ENCODE measurements around the gene ASIP. TPM values are rescaled to one million over a fixed set of nuclear protein-coding genes. Genes with fewer than 3 reads are reported as not detected.

ASIP gene
- total and polyA plus RNA-seq, 2 of the 13 experiments (the other 11 are each of a cell fraction or from before 2014, with no cell fraction given), result not detected

DNA sequence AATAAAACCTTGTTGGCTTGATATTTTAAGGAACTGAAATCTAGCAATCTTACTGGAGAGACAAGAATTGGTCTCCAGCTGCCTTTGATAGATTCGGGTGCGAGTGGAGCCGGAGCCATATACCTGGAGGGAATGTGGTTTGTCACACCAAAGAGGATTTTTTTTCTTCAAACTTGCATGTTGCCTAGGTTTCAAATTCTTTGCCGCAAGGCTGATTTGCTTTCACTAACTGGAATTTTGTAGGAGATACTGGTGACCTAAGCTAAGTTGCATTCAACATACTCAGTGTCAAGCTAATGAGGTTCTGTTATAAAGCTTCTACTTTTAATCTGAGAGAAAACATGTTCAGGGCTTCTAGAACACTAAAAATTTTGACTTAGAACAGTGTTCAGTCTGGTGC is 39.7 kb upstream of the ASIP start (continued):
- no peak for TF ChIP-seq HNRNPLL (IDR thresholded peaks at IDR 0.05; ENCODE audit: low read depth, low read length, poor library complexity, severe bottlenecking)
- TF ChIP-seq, protein P1, sequence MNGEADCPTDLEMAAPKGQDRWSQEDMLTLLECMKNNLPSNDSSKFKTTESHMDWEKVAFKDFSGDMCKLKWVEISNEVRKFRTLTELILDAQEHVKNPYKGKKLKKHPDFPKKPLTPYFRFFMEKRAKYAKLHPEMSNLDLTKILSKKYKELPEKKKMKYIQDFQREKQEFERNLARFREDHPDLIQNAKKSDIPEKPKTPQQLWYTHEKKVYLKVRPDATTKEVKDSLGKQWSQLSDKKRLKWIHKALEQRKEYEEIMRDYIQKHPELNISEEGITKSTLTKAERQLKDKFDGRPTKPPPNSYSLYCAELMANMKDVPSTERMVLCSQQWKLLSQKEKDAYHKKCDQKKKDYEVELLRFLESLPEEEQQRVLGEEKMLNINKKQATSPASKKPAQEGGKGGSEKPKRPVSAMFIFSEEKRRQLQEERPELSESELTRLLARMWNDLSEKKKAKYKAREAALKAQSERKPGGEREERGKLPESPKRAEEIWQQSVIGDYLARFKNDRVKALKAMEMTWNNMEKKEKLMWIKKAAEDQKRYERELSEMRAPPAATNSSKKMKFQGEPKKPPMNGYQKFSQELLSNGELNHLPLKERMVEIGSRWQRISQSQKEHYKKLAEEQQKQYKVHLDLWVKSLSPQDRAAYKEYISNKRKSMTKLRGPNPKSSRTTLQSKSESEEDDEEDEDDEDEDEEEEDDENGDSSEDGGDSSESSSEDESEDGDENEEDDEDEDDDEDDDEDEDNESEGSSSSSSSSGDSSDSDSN (CRISPR knock-in tag; IDR thresholded peaks at IDR 0.05), result no peak
- no peak for TF ChIP-seq ZNF382 (CRISPR knock-in tag; IDR thresholded peaks at IDR 0.05; ENCODE audit: borderline replicate concordance)
- TF ChIP-seq ZNF30 (CRISPR knock-in tag; IDR thresholded peaks at IDR 0.05), result no peak
- TF ChIP-seq ZNF746 (CRISPR knock-in tag; IDR thresholded peaks at IDR 0.05), result no peak
- TF ChIP-seq, protein P2, sequence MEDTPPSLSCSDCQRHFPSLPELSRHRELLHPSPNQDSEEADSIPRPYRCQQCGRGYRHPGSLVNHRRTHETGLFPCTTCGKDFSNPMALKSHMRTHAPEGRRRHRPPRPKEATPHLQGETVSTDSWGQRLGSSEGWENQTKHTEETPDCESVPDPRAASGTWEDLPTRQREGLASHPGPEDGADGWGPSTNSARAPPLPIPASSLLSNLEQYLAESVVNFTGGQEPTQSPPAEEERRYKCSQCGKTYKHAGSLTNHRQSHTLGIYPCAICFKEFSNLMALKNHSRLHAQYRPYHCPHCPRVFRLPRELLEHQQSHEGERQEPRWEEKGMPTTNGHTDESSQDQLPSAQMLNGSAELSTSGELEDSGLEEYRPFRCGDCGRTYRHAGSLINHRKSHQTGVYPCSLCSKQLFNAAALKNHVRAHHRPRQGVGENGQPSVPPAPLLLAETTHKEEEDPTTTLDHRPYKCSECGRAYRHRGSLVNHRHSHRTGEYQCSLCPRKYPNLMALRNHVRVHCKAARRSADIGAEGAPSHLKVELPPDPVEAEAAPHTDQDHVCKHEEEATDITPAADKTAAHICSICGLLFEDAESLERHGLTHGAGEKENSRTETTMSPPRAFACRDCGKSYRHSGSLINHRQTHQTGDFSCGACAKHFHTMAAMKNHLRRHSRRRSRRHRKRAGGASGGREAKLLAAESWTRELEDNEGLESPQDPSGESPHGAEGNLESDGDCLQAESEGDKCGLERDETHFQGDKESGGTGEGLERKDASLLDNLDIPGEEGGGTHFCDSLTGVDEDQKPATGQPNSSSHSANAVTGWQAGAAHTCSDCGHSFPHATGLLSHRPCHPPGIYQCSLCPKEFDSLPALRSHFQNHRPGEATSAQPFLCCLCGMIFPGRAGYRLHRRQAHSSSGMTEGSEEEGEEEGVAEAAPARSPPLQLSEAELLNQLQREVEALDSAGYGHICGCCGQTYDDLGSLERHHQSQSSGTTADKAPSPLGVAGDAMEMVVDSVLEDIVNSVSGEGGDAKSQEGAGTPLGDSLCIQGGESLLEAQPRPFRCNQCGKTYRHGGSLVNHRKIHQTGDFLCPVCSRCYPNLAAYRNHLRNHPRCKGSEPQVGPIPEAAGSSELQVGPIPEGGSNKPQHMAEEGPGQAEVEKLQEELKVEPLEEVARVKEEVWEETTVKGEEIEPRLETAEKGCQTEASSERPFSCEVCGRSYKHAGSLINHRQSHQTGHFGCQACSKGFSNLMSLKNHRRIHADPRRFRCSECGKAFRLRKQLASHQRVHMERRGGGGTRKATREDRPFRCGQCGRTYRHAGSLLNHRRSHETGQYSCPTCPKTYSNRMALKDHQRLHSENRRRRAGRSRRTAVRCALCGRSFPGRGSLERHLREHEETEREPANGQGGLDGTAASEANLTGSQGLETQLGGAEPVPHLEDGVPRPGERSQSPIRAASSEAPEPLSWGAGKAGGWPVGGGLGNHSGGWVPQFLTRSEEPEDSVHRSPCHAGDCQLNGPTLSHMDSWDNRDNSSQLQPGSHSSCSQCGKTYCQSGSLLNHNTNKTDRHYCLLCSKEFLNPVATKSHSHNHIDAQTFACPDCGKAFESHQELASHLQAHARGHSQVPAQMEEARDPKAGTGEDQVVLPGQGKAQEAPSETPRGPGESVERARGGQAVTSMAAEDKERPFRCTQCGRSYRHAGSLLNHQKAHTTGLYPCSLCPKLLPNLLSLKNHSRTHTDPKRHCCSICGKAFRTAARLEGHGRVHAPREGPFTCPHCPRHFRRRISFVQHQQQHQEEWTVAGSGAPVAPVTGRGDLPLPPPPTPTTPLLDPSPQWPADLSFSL (CRISPR knock-in tag; IDR thresholded peaks at IDR 0.05), result no peak
- TF ChIP-seq ELF4 (CRISPR knock-in tag; IDR thresholded peaks at IDR 0.05; ENCODE audit: borderline replicate concordance), result no peak

Measured in HepG2 (cell line).